DND-41 (cell line): ENCODE results near the gene ST3GAL4.

Experiments used
- ATAC-seq: fragments of 200-7000 bp; cut with Tn5 transposase; 3 replicates; pipeline ENCODE4 v1.9.1; 2021; ENCODE audit warnings: low read depth; ENCODE audit not compliant: insufficient read depth
- DNase-seq: peaks from one replicate; pipeline ENCODE4 v3.0.0-alpha.2; 2020
- H2AFZ ChIP-seq: 2 replicates; pipeline ENCODE4 v1.6.0; 2012; ENCODE audit warnings: low read depth, low read length
- H3K27ac ChIP-seq: 2 replicates; pipeline ENCODE4 v1.5.1; 2012; ENCODE audit warnings: low read length, inconsistent platforms
- H3K27me3 ChIP-seq: fragments of 200-600 bp; sonication (generic); 2 replicates; pipeline ENCODE4 v1.6.0; 2012; ENCODE audit warnings: low read length, mild to moderate bottlenecking, inconsistent platforms; ENCODE audit not compliant: insufficient read depth, poor library complexity
- H3K36me3 ChIP-seq: 2 replicates; pipeline ENCODE4 v1.5.1; 2012; ENCODE audit warnings: low read length, inconsistent platforms; ENCODE audit not compliant: insufficient read depth
- H3K4me1 ChIP-seq: 2 replicates; pipeline ENCODE4 v1.5.1; 2012; ENCODE audit warnings: mild to moderate bottlenecking, low read length; ENCODE audit not compliant: insufficient read depth
- H3K4me2 ChIP-seq: 2 replicates; pipeline ENCODE4 v1.6.0; 2012; ENCODE audit warnings: mild to moderate bottlenecking, moderate library complexity, low read length, inconsistent platforms; ENCODE audit not compliant: insufficient read depth
- H3K4me3 ChIP-seq, 2 experiments: fragments of 200-600 bp in 1 of 2; shearing (Covaris generic) in 1 of 2; 2 replicates each; pipeline ENCODE4 v1.5.1; 2012 to 2016; ENCODE audit warnings: inconsistent platforms in 2 of 2, low read length in 2 of 2, mild to moderate bottlenecking in 2 of 2, low read depth in 1 of 2, moderate library complexity in 1 of 2
- H3K79me2 ChIP-seq: 2 replicates; pipeline ENCODE4 v1.6.0; 2012; ENCODE audit warnings: low read length, inconsistent platforms; ENCODE audit not compliant: insufficient read depth
- H3K9ac ChIP-seq: 2 replicates; pipeline ENCODE4 v1.6.0; 2012; ENCODE audit warnings: low read depth, mild to moderate bottlenecking, inconsistent platforms, low read length, moderate library complexity
- H3K9me3 ChIP-seq: 2 replicates; pipeline ENCODE4 v1.5.1; 2012; ENCODE audit warnings: low read length, moderate library complexity, mild to moderate bottlenecking, inconsistent platforms; ENCODE audit not compliant: insufficient read depth, severe bottlenecking
- H4K20me1 ChIP-seq: 2 replicates; pipeline ENCODE4 v1.6.0; 2012; ENCODE audit warnings: low read length; ENCODE audit not compliant: insufficient read depth
- EZH2 ChIP-seq: IDR thresholded peaks from 3 replicates; pipeline ENCODE4 v1.6.1; 2012; ENCODE audit warnings: borderline replicate concordance, low read depth, mild to moderate bottlenecking, moderate library complexity, low read length, inconsistent platforms; ENCODE audit not compliant: severe bottlenecking
- TF ChIP-seq, protein P1 (sequence below): IDR thresholded peaks from 2 replicates; pipeline ENCODE4 v1.5.1; 2012; ENCODE audit warnings: borderline replicate concordance, low read length, moderate library complexity, mild to moderate bottlenecking; ENCODE audit not compliant: poor library complexity, severe bottlenecking; ENCODE audit errors: extremely low read depth

Gene ST3GAL4

DNA sequence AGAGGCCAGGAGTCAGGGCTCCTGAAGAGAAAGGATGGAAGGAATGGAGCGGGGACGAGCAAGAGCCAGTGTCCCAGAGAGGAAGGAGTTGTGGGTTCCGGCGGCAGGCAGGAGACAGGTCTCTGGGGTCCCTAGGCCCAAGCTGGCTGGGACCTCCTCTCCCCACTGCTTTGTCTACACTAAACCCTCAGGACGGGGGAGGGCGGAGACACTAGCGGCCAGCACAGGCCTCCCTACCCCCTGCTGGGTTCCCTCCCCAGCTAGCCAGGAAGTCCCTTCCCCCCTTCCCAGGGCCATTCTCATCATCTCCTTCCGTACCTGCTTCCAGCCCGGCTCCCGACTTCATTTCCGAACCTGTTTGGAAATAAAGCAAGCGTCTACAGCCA lies 79.5 kb downstream of the ST3GAL4 start:
- Histone ChIP-seq H3K4me3 (no peak overlapping the region), H3K4me1 (no peaks in the 10 kb centered on the region), H3K27ac (no peak overlapping the region), H2AFZ (no peak overlapping the region), H3K9me3 (no peaks in the 10 kb centered on the region), H3K4me2 (no peak overlapping the region), H3K79me2 (no peaks in the 10 kb centered on the region), H3K27me3 (no peaks in the 10 kb centered on the region), H3K36me3 (0 out of 2 replicates have a peak, but pooled peaks cover 3% of the 10 kb centered on the region), H3K9ac (no peak overlapping the region), H4K20me1 (no peaks in the 10 kb centered on the region; the same call in 1 of the 2 replicates)
- DNase-seq (no peak), ATAC-seq (no peak)
- TF ChIP-seq, protein P1, sequence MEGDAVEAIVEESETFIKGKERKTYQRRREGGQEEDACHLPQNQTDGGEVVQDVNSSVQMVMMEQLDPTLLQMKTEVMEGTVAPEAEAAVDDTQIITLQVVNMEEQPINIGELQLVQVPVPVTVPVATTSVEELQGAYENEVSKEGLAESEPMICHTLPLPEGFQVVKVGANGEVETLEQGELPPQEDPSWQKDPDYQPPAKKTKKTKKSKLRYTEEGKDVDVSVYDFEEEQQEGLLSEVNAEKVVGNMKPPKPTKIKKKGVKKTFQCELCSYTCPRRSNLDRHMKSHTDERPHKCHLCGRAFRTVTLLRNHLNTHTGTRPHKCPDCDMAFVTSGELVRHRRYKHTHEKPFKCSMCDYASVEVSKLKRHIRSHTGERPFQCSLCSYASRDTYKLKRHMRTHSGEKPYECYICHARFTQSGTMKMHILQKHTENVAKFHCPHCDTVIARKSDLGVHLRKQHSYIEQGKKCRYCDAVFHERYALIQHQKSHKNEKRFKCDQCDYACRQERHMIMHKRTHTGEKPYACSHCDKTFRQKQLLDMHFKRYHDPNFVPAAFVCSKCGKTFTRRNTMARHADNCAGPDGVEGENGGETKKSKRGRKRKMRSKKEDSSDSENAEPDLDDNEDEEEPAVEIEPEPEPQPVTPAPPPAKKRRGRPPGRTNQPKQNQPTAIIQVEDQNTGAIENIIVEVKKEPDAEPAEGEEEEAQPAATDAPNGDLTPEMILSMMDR = no peak
- no peak for TF ChIP-seq EZH2

DNA sequence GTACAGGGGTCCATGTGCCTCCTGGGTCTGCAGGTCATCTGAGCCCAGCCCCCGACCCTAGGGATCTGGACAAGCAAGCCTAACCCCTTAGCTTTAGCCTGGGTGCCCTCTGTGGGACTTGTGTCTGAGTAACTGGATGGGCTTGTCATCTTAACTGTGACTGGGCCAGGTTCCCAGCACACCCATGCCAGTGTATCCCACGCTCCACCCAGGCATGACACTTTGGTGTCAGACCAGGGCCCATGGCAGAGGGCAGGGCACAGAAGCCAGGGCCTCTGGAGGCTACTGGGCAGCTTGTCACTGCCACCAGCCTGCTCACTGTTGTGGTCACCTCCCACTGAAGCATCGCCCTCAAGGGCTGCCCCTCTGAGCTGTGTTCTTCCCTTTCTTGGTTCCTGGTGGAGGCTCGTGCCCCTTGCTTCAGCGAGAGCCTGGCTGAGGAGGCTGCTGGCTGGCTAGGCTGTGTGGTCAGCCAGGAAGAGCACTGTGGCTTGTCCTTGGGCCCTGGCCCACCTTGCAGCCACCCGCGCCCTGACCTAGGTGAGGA lies 80.8 kb downstream of the ST3GAL4 start:
- H3K4me3 ChIP-seq = no peak overlapping the region
- TF ChIP-seq, protein P1 = no peak
- no peaks in the 10 kb centered on the region for H3K79me2 ChIP-seq
- no peaks in the 10 kb centered on the region for H3K9me3 ChIP-seq
- ATAC-seq (no peak), DNase-seq (no peak)
- no peak overlapping the region for H3K4me2 ChIP-seq
- no peaks in the 10 kb centered on the region; the same call in 1 of the 2 replicates for H4K20me1 ChIP-seq
- H3K36me3 ChIP-seq = 0 out of 2 replicates have a peak, but pooled peaks cover 3% of the 10 kb centered on the region
- no peak overlapping the region for H2AFZ ChIP-seq
- no peak overlapping the region for H3K27ac ChIP-seq
- H3K4me1 ChIP-seq = peaks cover 7% of the 10 kb centered on the region
- no peaks in the 10 kb centered on the region for H3K27me3 ChIP-seq
- no peak overlapping the region for H3K9ac ChIP-seq

DNA sequence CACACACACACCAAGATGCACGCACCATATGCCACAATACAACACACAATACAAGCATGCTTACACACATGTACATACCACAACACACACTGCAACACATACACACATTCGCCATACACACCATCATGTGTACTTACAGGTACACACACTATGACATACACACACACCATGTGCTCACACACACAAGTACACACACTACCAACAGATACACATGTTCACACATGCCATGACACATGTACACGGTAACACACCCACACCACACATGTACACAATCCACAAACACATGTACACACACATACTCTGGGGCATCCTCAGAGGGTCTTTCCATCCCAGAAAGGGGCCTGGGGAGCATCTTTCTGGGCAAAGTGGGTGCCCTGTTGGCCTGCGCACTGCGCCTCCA lies 82.2 kb downstream of the ST3GAL4 start:
- 0 out of 2 replicates have a peak, but pooled peaks cover 3% of the 10 kb centered on the region for H3K36me3 ChIP-seq
- no peak overlapping the region for H3K9ac ChIP-seq
- TF ChIP-seq, protein P1 = no peak
- no peak for TF ChIP-seq EZH2
- no peaks in the 10 kb centered on the region for H3K27me3 ChIP-seq
- no peak for DNase-seq
- H3K4me3 ChIP-seq = no peak overlapping the region
- no peak for ATAC-seq
- H3K9me3 ChIP-seq = no peaks in the 10 kb centered on the region
- H2AFZ ChIP-seq = no peak overlapping the region
- peaks cover 7% of the 10 kb centered on the region for H3K4me1 ChIP-seq
- no peak overlapping the region for H3K4me2 ChIP-seq
- H3K79me2 ChIP-seq = no peaks in the 10 kb centered on the region
- H4K20me1 ChIP-seq = no peaks in the 10 kb centered on the region; the same call in 1 of the 2 replicates
- no peak overlapping the region for H3K27ac ChIP-seq

DNA sequence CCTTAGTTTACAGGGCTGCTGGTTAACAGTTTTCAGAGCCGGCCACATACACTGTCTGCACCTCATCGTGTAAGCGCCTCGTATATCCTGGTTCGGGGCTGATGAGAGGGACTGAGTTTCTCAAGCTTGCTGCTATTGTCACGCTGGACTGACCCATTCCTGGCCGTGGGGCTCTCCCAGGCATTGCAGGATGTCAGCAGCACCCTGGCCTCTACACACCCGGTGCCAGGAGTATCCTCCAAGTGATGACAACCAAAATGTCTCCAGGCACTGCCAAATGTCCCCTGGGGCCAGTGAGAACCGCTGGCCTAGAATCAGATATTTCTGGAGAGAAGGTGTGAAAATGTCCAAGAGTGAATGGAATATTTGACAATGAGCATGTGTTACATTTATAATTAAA lies 82.8 kb downstream of the ST3GAL4 start:
- DNase-seq (no peak), ATAC-seq (no peak)
- Histone ChIP-seq H3K9me3 (no peaks in the 10 kb centered on the region), H3K79me2 (no peaks in the 10 kb centered on the region), H3K4me2 (no peak overlapping the region), H3K36me3 (0 out of 2 replicates have a peak, but pooled peaks cover 3% of the 10 kb centered on the region), H3K9ac (no peak overlapping the region), H3K4me1 (peaks cover 7% of the 10 kb centered on the region), H3K27me3 (no peaks in the 10 kb centered on the region), H3K4me3 (no peak overlapping the region), H3K27ac (no peak overlapping the region), H2AFZ (no peak overlapping the region), H4K20me1 (no peaks in the 10 kb centered on the region; the same call in 1 of the 2 replicates)
- TF ChIP-seq, protein P1 = no peak
- TF ChIP-seq EZH2 = no peak
